AG04450 (cell line): ENCODE measurements around the gene SPRR4. TPM values are rescaled to one million over a fixed set of nuclear protein-coding genes. Genes with fewer than 3 reads are reported as not detected.

Source experiments
- CTCF ChIA-PET: fragments of 300-600, 350-600 bp; formaldehyde crosslinking; extraction: SDS; loops from one replicate; lab custom pipeline; 2022; ENCODE audit warnings: antibody characterized with exemption, inconsistent platforms; lab: Charles Lee
- POLR2A ChIA-PET: fragments of 350-600 bp; formaldehyde crosslinking; extraction: SDS; loops from one replicate; lab custom pipeline; 2021; ENCODE audit warnings: antibody characterized with exemption, inconsistent platforms; lab: Yijun Ruan, JAX
- DNase-seq: peaks from one replicate; pipeline ENCODE4 v3.0.0-alpha.2; 2011; ENCODE audit warnings: low read depth, low spot score
- H3K27ac ChIP-seq: one replicate; pipeline ENCODE4 v1.5.1; 2012; ENCODE audit warnings: low read depth, low read length, control low read depth
- H3K27me3 ChIP-seq: one replicate; pipeline ENCODE4 v1.6.0; 2012; ENCODE audit warnings: low read length; ENCODE audit not compliant: control insufficient read depth, insufficient read depth
- H3K4me3 ChIP-seq: 2 replicates; pipeline ENCODE4 v1.5.1; 2011; ENCODE audit warnings: mild to moderate bottlenecking, low read depth, low read length, control low read depth
- H3K9me3 ChIP-seq: 2 replicates; pipeline ENCODE4 v1.5.1; 2012; ENCODE audit warnings: low read length; ENCODE audit not compliant: control insufficient read depth, insufficient read depth
- polyA plus RNA-seq: library from polyadenylated mRNA; depleted of rRNA; stranded (reverse); fragments of >200 nt; gene quantifications from 2 replicates; pipeline ENCODE4 v1.2.3, GENCODE V29; 2011
- TF ChIP-seq, protein P1 (sequence below): IDR thresholded peaks from 2 replicates; pipeline ENCODE4 v1.5.1; 2011; ENCODE audit warnings: low read depth, low read length, control low read depth, inconsistent platforms

Gene SPRR4
- polyA plus RNA-seq, 1 experiment: not detected

- ChIA-PET POLR2A (no interaction called here), CTCF (no interaction called here)
- no peak overlapping the region for H3K4me3 ChIP-seq
- no peak for DNase-seq
- no peaks in the 10 kb centered on the region for H3K27me3 ChIP-seq
- TF ChIP-seq, protein P1, sequence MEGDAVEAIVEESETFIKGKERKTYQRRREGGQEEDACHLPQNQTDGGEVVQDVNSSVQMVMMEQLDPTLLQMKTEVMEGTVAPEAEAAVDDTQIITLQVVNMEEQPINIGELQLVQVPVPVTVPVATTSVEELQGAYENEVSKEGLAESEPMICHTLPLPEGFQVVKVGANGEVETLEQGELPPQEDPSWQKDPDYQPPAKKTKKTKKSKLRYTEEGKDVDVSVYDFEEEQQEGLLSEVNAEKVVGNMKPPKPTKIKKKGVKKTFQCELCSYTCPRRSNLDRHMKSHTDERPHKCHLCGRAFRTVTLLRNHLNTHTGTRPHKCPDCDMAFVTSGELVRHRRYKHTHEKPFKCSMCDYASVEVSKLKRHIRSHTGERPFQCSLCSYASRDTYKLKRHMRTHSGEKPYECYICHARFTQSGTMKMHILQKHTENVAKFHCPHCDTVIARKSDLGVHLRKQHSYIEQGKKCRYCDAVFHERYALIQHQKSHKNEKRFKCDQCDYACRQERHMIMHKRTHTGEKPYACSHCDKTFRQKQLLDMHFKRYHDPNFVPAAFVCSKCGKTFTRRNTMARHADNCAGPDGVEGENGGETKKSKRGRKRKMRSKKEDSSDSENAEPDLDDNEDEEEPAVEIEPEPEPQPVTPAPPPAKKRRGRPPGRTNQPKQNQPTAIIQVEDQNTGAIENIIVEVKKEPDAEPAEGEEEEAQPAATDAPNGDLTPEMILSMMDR: no peak
- H3K9me3 ChIP-seq: peaks cover 3% of the 10 kb centered on the region; the same call in 1 of the 2 replicates
- H3K27ac ChIP-seq: no peak overlapping the region
These were observed 11.6 kb downstream of the SPRR4 start for GRCh38 chr1:152982076-152982475.

- TF ChIP-seq, protein P1: no peak
- CTCF ChIA-PET: no interaction called here
These were observed 12.8 kb downstream of the SPRR4 start for GRCh38 chr1:152983234-152983633.

DNA sequence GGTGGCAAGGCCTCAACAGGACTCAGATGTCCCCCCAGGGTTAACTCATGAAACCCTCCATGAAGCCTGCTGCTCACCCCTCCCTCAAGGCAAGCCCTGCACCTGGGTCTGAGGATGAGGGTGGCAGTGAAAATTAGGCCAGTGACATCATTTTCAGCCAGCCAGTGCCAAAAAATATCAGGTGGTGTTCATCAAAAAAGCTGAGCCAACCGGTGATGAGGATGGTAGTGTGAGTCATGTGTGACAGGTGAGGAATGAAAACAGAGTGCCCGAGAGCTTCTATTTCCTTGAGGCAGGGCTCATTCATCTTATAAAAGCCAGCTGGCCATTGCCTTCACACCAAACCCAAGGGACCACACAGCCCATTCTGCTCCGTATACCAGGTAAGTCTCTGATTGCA, 13.3 kb downstream of the SPRR4 start, which contains the start of gene SPRR1A:
TSS of gene SPRR1A (plus strand) at position 339 of the 400 bp plus-strand sequence. CDS start 1,150 bp downstream, outside the sequence.
- POLR2A ChIA-PET: no interaction called here
- H3K27me3 ChIP-seq: no peaks in the 10 kb centered on the region
- CTCF ChIA-PET: no interaction called here
- DNase-seq: no peak
- no peak within 1 kb of the TSS for H3K27ac ChIP-seq
- no peak within 1 kb of the TSS for H3K4me3 ChIP-seq
- TF ChIP-seq, protein P1: no peak
- H3K9me3 ChIP-seq: peaks cover 3% of the 10 kb centered on the region; the same call in 1 of the 2 replicates

More at GRCh38 chr1:152983234-152983633, 12.8 kb downstream of the SPRR4 start:
- Histone ChIP-seq H3K27me3 (no peaks in the 10 kb centered on the region), H3K9me3 (peaks cover 3% of the 10 kb centered on the region; the same call in 1 of the 2 replicates), H3K4me3 (no peak overlapping the region), H3K27ac (no peak overlapping the region)
- POLR2A ChIA-PET: no interaction called here
- DNase-seq: no peak

GRCh38 chr1:152986578-152986977, 16.1 kb downstream of the SPRR4 start:
- Histone ChIP-seq H3K4me3 (no peak overlapping the region), H3K27ac (no peak overlapping the region), H3K27me3 (no peaks in the 10 kb centered on the region), H3K9me3 (no peaks in the 10 kb centered on the region; the same call in 1 of the 2 replicates)
- DNase-seq: no peak
- POLR2A ChIA-PET: no interaction called here
- TF ChIP-seq, protein P1: no peak
- CTCF ChIA-PET: no interaction called here

GRCh38 chr1:152993186-152993585, 22.7 kb downstream of the SPRR4 start:
- Histone ChIP-seq H3K27me3 (no peaks in the 10 kb centered on the region), H3K4me3 (no peak overlapping the region), H3K9me3 (0 out of 2 replicates have a peak, but pooled peaks cover 7% of the 10 kb centered on the region), H3K27ac (no peak overlapping the region)
- CTCF ChIA-PET: no interaction called here
- DNase-seq: no peak
- TF ChIP-seq, protein P1: no peak
- POLR2A ChIA-PET: no interaction called here
